Endothelial cell (in vitro differentiated cells): ENCODE results near the gene KDM4F. TPM values are rescaled to one million over a fixed set of nuclear protein-coding genes. Genes with fewer than 3 reads are reported as not detected.
"Not testable (repeated sequence)": the region's sequence is repeated elsewhere in the genome, so short reads cannot be mapped to it uniquely, and the experiment has no call there.

Source experiments
- DNase-seq: peaks from one replicate; pipeline ENCODE4 v3.0.0; 2021; ENCODE audit warnings: low spot score
- H3K27ac Mint-ChIP-seq: one replicate; pipeline ENCODE4 v1.8.0; 2021; ENCODE audit warnings: mixed read lengths, inconsistent platforms; ENCODE audit not compliant: unreplicated experiment
- H3K27me3 Mint-ChIP-seq: one replicate; pipeline ENCODE4 v1.8.0; 2021; ENCODE audit warnings: mild to moderate bottlenecking, moderate library complexity, mixed read lengths, inconsistent platforms; ENCODE audit not compliant: unreplicated experiment
- H3K36me3 Mint-ChIP-seq: one replicate; pipeline ENCODE4 v1.8.0; 2021; ENCODE audit warnings: mild to moderate bottlenecking, low read depth, mixed read lengths, inconsistent platforms; ENCODE audit not compliant: unreplicated experiment
- H3K4me1 Mint-ChIP-seq: one replicate; pipeline ENCODE4 v1.8.0; 2021; ENCODE audit warnings: mild to moderate bottlenecking, mixed read lengths, inconsistent platforms; ENCODE audit not compliant: unreplicated experiment
- H3K4me3 Mint-ChIP-seq: one replicate; pipeline ENCODE4 v1.8.0; 2021; ENCODE audit warnings: mild to moderate bottlenecking, mixed read lengths, inconsistent platforms; ENCODE audit not compliant: unreplicated experiment
- H3K9me3 Mint-ChIP-seq: one replicate; pipeline ENCODE4 v1.8.0; 2021; ENCODE audit warnings: mixed read lengths, inconsistent platforms; ENCODE audit not compliant: unreplicated experiment
- total RNA-seq: library from RNA; stranded (reverse); fragmentation: NEBNext Ultra II Directional; extraction: Animal tissue kit (Norgen Biotek cat#: 25700); gene quantifications from one replicate; pipeline ENCODE4 v1.2.1, GENCODE V29; 2021; ENCODE audit not compliant: unreplicated experiment
- TF ChIP-seq, protein P1 (sequence below): fragments of 200-600 bp; sonication (generic); IDR thresholded peaks from one replicate; pipeline ENCODE4 v1.5.0; 2021; ENCODE audit warnings: antibody characterized with exemption; ENCODE audit not compliant: unreplicated experiment

Gene KDM4F
- total RNA-seq, 1 donor from 2014 or later = not detected

GRCh38 chr11:95035316-95035715 is 13.9 kb upstream of the KDM4F start:
- Mint-ChIP-seq H3K27me3 (no peaks in the 10 kb centered on the region), H3K36me3 (no peaks in the 10 kb centered on the region), H3K9me3 (no peaks in the 10 kb centered on the region), H3K4me1 (no peaks in the 10 kb centered on the region), H3K27ac (no peak overlapping the region), H3K4me3 (no peak overlapping the region)
- no peak for DNase-seq
- TF ChIP-seq, protein P1, sequence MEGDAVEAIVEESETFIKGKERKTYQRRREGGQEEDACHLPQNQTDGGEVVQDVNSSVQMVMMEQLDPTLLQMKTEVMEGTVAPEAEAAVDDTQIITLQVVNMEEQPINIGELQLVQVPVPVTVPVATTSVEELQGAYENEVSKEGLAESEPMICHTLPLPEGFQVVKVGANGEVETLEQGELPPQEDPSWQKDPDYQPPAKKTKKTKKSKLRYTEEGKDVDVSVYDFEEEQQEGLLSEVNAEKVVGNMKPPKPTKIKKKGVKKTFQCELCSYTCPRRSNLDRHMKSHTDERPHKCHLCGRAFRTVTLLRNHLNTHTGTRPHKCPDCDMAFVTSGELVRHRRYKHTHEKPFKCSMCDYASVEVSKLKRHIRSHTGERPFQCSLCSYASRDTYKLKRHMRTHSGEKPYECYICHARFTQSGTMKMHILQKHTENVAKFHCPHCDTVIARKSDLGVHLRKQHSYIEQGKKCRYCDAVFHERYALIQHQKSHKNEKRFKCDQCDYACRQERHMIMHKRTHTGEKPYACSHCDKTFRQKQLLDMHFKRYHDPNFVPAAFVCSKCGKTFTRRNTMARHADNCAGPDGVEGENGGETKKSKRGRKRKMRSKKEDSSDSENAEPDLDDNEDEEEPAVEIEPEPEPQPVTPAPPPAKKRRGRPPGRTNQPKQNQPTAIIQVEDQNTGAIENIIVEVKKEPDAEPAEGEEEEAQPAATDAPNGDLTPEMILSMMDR = no peak

DNA sequence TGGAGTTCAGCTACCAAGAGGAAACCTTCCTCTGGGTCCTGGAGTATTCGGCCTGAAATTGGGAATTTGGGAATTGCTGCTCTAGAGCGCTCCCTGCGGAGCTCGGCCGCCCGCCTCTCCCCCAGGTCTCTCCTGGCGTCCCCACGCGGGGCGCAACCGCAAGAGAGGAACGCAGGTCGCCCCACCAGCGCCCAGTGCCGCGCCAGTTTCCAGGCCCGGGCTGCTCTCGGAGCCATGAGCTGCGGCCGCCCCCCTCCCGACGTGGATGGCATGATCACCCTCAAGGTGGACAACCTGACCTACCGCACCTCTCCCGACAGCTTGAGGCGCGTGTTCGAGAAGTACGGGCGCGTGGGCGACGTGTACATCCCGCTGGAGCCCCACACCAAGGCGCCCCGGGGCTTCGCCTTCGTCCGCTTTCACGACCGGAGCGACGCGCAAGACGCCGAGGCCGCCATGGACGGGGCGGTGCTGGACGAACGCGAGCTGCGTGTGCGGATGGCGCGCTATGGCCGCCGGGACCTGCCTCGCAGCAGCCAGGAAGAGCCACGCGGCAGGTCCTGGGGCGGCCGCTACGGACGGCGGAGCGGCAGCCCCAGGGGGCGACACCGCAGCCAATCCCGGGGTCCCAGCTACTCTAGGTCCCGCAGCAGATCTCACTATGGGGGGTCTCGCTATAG is 11.7 kb upstream of the KDM4F start:
- H3K36me3 Mint-ChIP-seq, H3K4me1 Mint-ChIP-seq, H3K4me3 Mint-ChIP-seq, H3K27me3 Mint-ChIP-seq, H3K9me3 Mint-ChIP-seq, H3K27ac Mint-ChIP-seq, DNase-seq: not testable (repeated sequence)

- Mint-ChIP-seq H3K9me3 (no peaks in the 10 kb centered on the region), H3K27me3 (no peaks in the 10 kb centered on the region), H3K27ac (no peak overlapping the region), H3K4me3 (no peak overlapping the region), H3K4me1 (no peaks in the 10 kb centered on the region), H3K36me3 (no peaks in the 10 kb centered on the region)
- TF ChIP-seq, protein P1 = no peak
- DNase-seq = no peak
Observed at GRCh38 chr11:95042239-95042638, 7.0 kb upstream of the KDM4F start.

DNA sequence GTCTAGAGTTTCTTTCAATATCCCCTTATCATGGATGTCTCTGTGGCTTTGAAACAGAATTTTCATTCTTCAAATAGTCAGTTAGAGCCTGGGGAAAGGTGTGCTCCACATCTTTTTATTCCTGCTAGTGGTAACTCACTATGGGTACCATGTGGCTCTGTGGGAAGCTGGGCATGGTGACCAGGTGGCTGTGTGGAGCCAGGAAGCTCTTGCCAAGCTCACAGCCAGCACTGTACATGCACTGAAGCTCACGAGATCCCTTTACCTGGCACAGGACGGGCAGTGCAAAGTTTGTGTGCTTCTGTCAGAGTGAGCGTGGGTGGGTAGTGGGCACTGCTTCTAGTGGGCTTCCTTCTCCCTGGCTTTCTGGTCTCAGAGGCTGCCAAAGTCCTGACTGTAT is 6.3 kb upstream of the KDM4F start:
- Mint-ChIP-seq H3K27me3 (no peaks in the 10 kb centered on the region), H3K36me3 (no peaks in the 10 kb centered on the region), H3K27ac (no peak overlapping the region), H3K4me3 (no peak overlapping the region), H3K9me3 (no peaks in the 10 kb centered on the region), H3K4me1 (no peaks in the 10 kb centered on the region)
- DNase-seq = no peak
- TF ChIP-seq, protein P1 = no peak

DNA sequence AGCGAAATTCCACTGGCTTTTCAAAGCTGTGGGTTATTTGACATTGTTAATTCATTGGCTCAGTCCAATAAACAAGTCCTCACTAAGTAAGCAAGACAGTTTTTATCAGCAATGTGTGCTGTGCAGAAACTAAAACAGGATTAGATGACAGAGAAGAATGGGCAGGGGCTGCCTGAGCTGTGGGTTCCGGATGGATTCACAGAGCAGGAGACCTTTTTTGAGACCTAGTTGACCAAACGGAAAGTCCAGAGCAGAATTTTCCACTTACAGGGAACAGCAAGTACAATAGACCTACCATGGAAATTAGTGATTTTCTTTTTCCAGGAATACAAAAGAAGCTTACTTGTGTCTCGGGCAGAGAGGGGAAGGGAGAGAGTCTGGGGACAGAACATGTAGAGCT is 5.2 kb upstream of the KDM4F start:
- Mint-ChIP-seq H3K9me3 (no peaks in the 10 kb centered on the region), H3K4me1 (no peaks in the 10 kb centered on the region), H3K36me3 (no peaks in the 10 kb centered on the region), H3K27me3 (no peaks in the 10 kb centered on the region), H3K27ac (no peak overlapping the region), H3K4me3 (no peak overlapping the region)
- TF ChIP-seq, protein P1 = no peak
- no peak for DNase-seq
